SKM-1 treated with dmso at 0.1 percent for 144 hours (cell line): ENCODE measurements around the gene USP16.
A peak's percentile ranks its signal among the peaks of the same experiment; 100 is the strongest.
"Not testable (repeated sequence)": the region's sequence is repeated elsewhere in the genome, so short reads cannot be mapped to it uniquely, and the experiment has no call there.

ENCODE experiments used
- DNase-seq: peaks from one replicate; lab custom pipeline; 2025; ENCODE audit not compliant: unreplicated experiment; lab: John Stamatoyannopoulos, UW

Gene USP16

GRCh38 chr21:29033301-29033700, 8.8 kb downstream of the USP16 start:
- DNase-seq = no peak

GRCh38 chr21:29033871-29034270, 9.4 kb downstream of the USP16 start:
- DNase-seq = no peak

GRCh38 chr21:29034678-29035077, 10.2 kb downstream of the USP16 start:
- no peak for DNase-seq

GRCh38 chr21:29052224-29052623, 27.8 kb downstream of the USP16 start:
- no peak for DNase-seq

- no peak for DNase-seq
Measured at GRCh38 chr21:29053011-29053553, 28.6 kb downstream of the USP16 start.

GRCh38 chr21:29053656-29054055, 29.2 kb downstream of the USP16 start:
- DNase-seq = no peak

- DNase-seq = no peak
Measured at GRCh38 chr21:29055080-29055479, 30.6 kb downstream of the USP16 start.

GRCh38 chr21:29056005-29056404, 31.5 kb downstream of the USP16 start:
- DNase-seq = no peak

GRCh38 chr21:29056538-29057050, 32.1 kb downstream of the USP16 start:
- no peak for DNase-seq

GRCh38 chr21:29064850-29065481, 40.5 kb downstream of the USP16 start:
- peak; percentile 69 for DNase-seq

GRCh38 chr21:29072873-29073221, 48.4 kb downstream of the USP16 start:
- no peak for DNase-seq

GRCh38 chr21:29073222-29074006, 48.9 kb downstream of the USP16 start, which contains the start of gene CCT8:
Gene CCT8, minus strand, starts transcription at chr21:29073648. Its CDS starts 58 bp downstream, at chr21:29073590.
- peak; percentile 99 for DNase-seq

GRCh38 chr21:29074007-29074376, 49.5 kb downstream of the USP16 start:
- DNase-seq = no peak

- no peak for DNase-seq
Measured at GRCh38 chr21:29074783-29075182, 50.3 kb downstream of the USP16 start.

- DNase-seq = no peak
Measured at GRCh38 chr21:29075706-29076466, 51.4 kb downstream of the USP16 start.

- DNase-seq = not testable (repeated sequence)
Measured at GRCh38 chr21:29076731-29077640, 52.5 kb downstream of the USP16 start.

GRCh38 chr21:29077651-29078090, 53.2 kb downstream of the USP16 start:
- DNase-seq = no peak

- DNase-seq = peak; percentile 85
Measured at GRCh38 chr21:29078869-29079767, 54.6 kb downstream of the USP16 start.

- DNase-seq = no peak
Measured at GRCh38 chr21:29080454-29080941, 56.0 kb downstream of the USP16 start.
